NCI-H2029 treated with DMSO at 0.1 percent for 48 hours (cell line): Measurements from ENCODE around the gene CACNA1C.
"Not testable (repeated sequence)": the region's sequence is repeated elsewhere in the genome, so short reads cannot be mapped to it uniquely, and the experiment has no call there.

Source experiments
- DNase-seq: peaks from one replicate; lab custom pipeline; 2025; lab: John Stamatoyannopoulos, UW

The CACNA1C gene

DNA sequence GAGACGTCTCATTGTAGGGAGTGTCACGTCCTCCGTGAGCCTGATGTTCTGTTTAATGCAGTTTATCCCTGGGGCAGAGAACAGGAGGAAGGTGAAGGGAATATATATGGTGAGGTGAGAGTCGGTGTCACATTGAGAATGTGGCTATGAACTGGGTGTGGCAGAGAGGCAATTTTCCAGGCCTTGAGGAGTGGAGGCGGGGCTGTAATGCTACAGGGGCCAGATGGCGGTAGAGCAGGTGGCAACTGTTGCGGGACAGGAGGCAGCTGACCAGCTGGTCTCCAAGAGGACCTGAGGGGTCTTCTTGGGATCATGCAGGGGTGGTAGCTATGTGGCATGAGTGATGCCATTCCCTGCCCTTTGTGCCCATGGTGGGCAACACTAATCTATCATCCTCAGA is 59.6 kb downstream of the CACNA1C start:
- DNase-seq = no peak

DNA sequence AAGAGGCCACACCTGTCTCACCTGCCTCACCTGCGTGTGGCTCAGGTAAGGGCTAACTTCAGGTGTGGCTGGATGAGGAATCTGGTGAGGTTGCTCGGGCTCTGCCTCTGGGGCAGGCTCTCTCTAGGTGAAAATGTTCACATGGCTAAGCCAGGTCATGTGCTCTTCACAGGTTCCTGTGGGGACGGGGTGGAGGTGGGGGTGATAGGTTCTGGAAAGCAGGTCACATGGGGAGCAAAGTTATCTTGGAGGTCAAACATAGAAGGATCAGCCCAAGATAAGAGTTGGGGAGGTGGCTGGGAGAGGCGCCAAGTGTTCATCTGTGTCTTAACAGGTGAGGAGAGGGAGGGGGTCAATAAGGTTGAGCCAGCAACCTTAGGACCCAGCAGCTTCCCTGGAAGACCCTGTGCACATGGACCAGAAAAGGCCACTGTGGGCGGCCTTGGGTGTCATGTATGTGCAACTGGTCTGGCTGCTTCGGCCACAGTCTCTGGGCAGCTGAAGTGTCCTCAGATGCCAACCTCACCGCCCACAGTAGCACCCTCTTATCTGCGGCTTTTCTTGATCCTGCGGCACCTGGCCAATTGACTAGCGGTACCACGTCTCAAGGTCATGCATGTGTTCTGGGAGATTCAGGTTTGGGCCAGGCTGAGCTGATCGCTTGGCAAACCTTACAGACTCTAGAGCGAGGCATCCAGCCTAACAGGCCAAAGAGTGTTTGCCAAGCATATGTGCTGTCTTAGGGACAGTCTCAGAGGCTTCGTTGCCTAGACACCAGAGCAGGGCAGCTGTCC is 60.5 kb downstream of the CACNA1C start:
- no peak for DNase-seq

DNA sequence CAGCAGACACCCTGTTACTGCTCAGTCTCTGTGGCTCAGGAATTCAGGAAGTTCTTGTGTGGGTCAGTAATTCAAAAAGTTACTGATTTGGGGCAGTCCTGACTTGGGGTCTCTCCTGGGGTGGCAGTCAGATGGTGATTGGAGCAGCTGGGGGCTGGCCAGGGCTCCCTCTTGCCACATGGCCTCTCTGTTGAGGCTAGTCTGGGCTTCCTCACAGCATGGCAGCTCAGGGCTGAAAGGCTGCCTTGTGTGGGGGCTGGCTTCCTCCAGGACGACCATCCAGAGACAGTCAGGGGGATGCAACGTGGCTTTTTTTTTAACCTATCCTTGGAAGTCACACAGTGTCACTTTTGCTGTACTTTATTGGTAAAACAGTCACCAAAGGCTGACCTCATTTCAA is 61.3 kb downstream of the CACNA1C start:
- DNase-seq = no peak

DNA sequence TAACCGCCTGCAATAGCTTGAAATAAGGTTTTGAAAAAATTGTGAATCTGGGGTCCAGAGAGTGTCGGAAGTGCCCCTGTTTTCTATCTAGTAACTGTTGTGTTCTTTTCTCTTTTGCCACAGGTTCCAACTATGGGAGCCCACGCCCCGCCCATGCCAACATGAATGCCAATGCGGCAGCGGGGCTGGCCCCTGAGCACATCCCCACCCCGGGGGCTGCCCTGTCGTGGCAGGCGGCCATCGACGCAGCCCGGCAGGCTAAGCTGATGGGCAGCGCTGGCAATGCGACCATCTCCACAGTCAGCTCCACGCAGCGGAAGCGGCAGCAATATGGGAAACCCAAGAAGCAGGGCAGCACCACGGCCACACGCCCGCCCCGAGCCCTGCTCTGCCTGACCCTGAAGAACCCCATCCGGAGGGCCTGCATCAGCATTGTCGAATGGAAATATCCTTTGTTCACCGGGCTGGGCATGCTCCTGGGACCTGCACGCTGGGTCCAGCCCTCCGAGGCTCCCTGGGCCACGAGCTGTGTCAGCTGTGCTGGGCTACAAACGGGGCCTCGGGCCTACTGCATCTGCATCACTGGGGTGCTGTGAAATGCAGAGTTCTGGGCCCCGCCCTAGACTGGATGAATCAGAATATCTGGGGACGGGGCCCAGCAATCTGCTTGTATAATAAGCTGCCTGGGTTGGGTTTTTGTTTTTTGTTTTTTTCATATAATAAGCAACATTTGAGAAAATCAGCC is 62.5 kb downstream of the CACNA1C start:
- DNase-seq = no peak

DNA sequence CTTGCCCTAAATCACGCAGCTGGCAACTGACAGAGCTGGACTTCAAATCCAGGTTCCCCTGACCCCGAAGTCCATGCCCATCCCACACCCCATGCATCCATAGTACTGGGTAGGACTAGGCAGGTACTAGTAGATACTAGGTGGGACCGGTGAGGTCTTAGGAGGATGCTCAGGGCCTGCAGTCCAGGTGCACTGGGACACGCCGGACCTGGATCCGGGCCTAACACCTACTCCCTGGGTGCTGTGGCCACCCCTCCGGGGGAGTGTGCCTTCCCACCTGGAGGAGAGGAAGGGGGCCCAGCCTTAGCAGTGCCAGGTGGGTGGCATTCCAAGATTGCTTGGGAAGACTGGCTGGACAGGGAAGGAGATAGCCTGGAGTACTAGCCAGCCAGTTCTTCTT is 64.8 kb downstream of the CACNA1C start:
- DNase-seq = no peak

DNA sequence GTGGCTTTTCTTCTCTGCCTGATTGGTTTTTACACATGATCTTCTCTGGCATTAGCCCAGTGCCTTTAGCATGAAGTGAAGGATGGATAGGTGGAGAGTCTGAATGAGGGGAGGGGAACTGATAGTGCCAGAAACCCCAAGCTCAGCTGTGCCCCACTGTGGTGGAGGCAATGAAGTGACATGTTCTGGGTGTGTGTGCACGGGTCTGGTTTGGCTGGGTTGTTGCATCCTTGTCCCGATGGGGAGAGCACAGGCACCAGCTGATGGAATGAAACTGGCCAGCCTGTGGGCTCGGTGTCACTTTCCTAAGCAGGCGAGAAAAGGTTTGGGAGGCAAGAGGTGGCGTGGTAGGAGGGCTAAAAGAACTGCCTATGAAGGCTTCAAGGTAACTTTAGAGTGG is 65.3 kb downstream of the CACNA1C start:
- DNase-seq = no peak

DNA sequence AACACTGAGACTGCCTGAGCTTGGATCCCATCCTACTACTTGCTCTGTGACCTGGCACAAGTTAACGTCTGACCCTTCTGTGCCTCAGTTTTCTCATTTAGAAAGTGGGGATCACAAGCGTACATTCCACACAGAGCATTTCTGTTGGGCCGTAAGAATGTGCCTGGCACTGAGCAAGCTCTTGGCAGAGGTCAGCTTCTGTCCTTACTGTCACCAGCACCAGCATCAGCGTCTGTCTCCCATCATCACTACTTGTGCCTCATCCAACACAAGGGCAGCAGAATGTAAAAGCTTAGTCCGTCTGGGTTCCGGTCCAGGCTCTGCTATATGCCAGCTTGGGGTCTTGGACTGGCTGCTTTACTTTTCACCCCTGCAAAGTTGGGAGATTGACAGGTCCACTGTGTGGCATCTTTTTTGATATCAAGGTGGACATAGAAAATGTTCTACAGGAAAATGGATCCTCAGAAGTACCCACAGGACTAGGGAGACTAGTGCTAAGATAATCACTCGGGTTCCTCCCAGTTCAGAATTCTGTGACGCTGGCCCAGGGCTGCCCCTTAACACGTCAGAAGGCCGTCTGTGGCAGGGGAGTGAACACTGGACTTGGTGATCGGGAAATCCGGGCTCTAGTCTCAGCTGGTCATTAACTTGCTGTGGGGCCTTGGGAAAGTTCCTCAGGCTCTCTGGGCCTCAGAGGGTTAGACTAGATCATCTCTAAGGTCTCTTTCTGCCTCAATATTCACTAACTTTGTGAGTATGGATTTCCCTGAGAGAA is 65.9 kb downstream of the CACNA1C start:
- no peak for DNase-seq

DNA sequence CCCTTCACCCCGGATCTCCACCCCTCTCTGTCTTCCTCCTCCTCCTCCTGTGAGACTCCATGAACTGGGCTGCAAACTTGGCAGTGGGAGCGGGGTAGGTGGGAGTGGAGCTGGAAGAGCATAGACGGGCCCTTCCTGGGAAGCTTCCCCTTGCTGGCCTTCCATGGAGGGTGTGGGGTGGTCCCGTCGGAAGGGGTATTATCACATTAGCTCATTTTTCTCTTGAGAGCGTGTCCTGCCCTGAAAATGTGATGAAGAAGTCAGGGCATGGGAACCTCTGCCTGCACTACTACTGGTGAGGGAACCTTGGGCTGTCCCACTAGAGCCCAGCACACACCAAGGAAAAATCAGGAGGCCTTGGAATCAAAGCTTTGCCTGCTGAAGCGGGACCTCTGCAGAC is 66.5 kb downstream of the CACNA1C start:
- DNase-seq = no peak

DNA sequence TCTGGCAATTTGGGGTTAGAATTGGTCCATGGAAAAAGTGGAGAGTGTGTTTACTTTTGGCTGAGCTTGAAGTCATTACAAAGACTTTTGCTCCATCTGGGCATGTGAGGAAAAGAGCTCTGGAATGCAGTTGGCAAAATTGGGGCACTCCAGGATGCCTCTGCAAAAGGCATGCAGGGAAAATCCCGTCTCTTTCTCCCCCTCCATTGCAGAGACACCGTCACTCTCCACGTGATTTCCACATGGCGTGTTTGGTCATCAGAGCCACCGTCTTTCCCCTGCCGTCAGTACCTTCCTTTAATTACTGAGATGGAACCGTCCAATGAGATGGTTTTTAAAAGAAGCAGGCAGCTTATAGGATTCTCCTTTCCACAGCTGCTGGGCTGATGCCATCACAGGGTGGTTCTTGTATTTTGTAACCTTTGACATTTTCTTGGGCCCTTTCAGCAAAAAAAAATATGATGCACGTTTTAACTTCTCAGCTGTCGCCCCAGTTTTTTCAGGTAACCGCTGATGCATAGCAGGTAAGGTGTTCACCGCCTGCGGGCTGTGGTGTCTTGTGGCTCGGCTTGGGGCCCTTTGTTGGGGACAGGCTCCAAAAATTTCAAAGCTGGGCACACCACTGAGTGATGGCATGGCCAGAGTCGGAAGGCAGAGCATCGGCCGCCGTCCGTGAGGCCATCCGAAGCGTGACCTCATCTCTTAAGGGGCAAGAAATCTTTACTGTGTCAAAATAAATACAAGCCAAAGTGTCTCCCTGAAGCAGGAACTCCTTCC is 68.4 kb downstream of the CACNA1C start:
- DNase-seq = no peak

DNA sequence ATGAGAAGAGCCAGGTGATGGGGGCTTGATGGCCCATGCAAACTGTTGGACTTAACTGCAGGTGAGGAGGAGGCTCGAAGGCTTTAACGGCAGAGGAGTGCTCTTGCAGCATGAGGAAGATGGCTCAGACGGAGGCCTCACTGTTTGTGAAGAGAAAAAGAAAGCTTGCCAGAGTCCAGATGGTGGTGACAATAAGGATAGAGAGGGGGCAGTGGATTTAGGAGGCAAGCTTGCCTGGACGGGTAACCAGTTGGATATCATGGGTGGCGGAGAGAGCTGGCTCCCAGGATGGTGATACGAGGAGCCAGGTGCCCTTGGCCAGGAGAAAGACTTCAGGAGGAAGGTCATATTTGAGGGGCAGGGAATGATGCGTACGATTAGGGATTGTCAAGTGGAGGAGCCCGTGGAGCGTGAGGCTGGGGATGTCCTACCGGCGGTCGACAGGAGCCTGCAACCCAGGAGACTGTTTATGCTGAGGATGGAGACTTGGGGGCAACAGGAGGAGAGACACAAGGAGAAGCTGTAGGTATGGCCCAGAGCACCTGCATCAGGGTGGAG is 71.8 kb downstream of the CACNA1C start:
- DNase-seq = no peak

DNA sequence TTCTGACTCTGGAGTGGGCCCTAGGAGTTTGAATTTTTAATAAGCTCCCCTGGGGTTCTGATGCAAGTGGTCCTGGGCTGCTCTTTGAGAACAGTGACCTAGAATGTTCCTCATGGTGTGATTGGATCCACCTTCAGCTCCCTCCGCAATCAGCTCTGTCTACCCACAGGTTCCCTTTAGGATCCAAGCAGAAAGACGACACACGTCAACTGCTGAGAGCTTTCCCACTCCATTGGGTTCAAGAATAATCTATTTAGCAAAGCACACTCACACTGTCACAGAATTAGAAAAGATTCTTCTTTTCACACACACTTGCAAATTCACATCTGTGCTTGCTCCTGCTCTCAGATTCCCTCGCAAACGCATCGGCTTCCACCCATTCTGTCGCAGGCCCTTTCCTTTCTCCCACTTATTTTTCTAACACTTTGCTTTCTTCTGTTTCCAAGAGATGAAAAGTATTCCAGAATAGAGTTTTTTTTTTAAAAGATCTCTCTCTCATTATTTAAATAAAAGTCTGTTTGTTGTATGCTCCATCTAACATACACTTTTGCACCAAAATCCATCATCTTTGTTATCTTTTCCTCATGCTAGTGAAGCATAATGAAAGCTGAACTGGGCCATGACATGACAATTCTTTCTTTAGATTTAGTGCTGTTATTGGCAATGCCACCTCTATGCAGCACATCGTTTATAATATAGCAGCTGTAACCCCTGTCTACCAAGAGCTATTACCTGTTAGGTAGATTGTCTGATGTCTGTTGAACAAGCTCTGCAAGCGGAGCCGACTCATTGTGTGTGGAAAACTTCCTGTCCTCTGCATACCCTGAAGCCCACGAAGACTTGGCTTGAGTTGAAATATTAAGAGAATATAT is 73.1 kb downstream of the CACNA1C start:
- no peak for DNase-seq

DNA sequence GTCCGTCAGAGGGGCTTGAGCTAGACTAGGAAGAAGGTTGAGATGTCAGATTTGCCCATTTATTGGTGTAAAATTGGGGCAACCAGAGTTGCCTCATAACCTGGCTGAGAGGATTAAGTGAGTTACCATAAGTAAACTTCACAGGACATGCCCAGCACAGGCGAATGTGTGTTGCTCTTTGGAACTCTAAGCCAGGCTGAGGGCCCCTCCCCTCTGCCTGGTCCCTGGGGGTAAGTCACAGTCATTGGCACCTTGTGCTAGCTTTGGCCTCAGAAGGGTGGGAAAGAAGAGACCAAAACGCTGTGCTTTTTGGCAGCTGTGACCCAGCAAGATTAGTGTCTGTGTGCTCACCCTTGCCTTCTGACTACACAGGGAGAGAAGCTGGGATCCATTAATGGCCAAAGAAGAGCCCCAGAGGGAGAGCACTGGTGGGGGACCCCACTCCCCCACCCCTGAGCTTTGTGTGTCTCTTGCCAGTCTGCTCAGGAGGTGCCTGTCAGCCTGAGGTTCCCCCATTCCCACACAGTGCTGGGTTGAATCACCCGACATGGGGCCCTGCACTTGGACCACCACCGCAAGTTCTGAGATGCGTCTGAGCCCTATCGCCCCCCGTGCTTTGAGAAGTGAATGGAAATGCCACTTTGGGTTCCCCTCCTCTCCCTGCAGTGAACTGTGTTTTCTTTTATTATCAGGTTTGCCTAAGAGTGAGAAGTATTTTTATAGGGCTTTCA is 74.1 kb downstream of the CACNA1C start:
- DNase-seq = no peak

DNA sequence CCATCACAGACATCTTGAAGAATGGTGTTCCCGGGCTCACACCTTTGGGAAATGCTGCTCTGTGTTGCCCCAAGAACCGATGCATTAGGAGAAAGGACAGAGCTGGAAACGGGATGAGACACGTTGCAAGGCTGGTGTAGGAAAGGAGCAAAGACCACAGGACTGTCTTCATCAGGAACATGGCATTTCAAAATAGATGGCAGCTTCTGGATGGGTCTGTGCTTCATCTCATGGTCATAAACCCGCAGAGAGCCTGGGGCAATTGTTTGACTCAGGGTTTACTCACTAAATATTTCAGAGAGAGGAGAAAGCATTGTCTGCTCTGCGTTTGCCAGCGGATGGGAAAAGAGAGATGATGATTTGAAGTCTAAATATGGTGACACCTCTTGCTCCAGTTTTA is 76.3 kb downstream of the CACNA1C start:
- no peak for DNase-seq

DNA sequence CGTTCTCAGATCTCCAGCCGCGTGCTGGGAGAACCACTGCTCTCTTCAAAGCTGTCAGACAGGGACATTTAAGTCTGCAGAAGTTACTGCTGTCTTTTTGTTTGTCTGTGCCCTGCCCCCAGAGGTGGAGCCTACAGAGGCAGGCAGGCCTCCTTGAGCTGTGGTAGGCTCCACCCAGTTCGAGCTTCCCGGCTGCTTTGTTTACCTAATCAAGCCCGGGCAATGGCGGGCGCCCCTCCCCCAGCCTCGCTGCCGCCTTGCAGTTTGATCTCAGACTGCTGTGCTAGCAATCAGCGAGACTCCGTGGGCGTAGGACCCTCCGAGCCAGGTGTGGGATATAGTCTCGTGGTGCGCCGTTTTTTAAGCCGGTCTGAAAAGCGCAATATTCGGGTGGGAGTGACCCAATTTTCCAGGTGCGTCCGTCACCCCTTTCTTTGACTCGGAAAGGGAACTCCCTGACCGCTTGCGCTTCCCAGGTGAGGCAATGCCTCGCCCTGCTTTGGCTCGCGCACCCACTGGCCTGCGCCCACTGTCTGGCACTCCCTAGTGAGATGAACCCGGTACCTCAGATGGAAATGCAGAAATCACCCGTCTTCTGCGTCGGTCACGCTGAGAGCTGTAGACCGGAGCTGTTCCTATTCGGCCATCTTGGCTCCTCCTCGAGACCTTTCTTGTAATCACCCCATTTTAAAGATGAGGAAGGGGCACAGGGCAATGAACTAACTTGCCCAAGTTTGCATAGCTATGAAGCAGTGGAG is 83.1 kb downstream of the CACNA1C start:
- not testable (repeated sequence) for DNase-seq

DNA sequence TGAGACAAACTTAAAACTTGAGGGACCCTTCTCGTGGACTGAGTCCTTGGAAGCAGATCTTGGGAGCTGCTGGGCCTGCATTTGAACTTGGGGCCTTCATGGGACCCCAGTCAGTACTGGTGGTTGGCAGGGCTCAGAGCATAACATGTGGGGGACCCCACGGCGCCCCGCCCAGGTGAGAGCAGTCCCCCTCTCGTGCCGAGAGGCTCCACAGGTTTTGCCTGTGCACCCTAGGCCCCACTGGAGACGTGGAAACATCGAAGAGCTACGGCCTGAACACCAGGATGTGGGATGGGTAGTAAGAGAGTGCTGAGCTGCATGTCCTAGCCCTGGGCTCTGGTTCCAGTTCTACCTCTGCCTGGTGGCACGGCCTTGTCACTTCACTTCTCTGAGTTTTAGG is 84.1 kb downstream of the CACNA1C start:
- DNase-seq = no peak

DNA sequence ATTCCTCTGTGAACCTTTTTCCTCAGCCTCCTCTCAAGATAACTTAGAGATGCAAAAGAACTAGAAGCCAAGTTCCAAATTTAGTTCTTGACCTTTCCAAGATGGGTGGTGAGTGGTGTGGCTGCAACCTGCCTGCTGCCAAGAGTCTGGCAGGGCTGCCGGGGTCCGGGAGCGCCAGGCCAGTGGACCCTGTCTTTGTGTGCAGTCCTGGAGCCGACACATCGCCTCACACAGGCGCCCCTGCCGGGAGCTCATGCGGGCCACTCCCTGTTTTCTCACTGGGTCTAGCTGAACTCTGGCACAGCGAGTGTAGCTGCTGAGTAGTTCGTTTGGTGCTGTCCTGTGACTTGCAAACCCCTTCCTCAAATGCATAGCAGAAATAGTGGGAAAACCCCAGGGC is 84.9 kb downstream of the CACNA1C start:
- DNase-seq = no peak

DNA sequence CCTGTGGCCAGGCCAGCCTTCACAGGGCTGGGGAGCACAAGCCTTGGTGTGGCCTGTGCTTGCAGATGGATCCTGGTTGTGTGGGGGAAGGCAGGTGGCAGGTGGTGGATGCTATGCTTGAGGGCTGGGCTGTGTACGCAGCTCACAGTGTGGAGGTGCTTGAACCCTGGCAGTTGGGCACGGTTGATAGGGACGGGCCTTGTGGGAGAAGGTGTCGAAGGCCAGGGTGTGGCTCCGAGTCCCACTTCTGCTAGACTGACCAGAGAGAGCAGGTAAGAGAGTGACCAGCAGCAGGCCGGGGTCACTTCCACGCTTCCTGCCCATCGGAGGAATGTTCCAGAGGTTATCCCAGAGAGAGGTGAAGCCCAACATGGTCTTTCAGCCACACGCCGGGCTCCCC is 85.5 kb downstream of the CACNA1C start:
- no peak for DNase-seq

DNA sequence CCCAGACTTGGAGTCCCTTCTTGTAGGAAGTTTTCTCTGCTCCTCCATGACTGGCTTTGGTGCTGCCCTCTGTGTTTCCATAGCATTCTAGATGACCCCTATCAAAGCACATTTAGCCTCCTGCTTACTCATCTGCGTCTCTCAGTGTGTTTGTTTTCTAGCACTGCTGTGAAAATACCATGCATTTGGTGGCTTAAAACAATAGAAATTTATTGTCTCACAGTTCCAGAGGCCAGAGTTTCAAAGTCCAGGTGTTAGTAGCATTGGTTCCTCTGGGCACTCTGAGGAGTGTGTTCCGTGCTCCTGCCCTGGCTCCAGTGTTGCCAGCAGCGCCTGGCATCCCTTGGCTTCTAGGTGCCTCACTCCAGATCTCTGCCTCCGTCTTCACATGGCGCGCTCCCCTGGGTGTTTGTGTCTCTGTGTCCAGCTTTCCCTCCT is 86.1 kb downstream of the CACNA1C start:
- DNase-seq = no peak

DNA sequence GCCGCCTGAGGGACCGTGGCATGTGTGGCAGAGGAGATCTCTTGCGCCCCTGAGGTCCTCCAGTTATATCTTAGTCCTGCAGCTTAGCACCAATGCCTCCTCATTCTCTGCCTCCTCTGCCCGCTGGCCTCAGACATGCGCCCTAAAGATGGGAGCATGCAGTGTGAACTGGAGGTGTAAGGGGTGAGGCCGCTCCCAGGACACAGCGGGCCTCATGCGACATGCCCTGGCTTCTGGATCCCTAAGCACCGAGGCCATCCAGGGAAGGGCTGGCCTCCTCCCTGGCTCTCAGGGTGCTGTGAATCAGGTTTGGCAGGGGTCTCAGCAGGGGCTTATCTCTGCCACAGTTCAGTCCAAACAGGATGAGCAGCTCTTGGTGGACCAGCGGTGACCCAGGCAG is 86.9 kb downstream of the CACNA1C start:
- no peak for DNase-seq
